Measurements from ENCODE around the gene ABHD17A. TPM values are rescaled to one million over a fixed set of nuclear protein-coding genes. Genes with fewer than 3 reads are reported as not detected.
A peak's percentile ranks its signal among the peaks of the same experiment; 100 is the strongest.

ABHD17A gene
- total and polyA plus RNA-seq, 8 donors: 21.1 to 71.0 (median 25.6) TPM

DNA sequence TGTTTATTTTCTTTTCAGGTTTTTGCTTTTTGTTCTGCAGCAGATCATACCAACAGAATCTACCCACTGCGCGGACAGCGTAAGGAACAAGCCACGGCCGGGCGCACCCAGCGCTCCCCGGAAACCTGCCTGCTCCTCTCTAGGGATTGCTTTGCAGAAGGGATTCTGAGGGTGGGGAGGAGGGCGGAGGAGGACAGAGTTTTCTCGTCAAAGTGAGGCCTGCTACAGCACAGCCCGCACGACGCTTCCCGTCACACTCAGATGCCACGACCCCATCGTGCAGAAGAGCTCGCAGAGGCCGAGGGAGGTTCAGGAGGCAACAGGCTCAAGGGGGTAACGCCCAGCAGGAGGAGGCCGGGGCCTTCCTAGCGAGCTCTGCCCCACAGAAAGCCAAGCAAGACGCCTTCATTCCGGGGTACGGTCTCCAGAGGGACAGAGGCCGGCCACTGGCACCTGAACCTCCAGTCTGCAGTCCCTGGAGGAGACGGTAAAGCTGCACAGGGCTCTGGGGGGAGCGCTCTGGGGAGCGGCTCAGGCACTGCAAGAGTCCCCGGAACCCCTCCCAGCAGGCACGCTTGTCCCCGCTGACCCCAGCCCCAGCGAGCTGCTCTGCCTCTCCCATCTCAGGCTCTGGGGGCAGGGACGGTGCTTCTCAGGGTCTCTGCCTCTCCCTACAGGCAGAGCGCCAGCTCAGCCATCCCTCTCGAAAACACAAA, 43.9 kb downstream of the ABHD17A start:
- Histone ChIP-seq H3K4me3 (no peak overlapping the region), H3K36me3 (no peaks in the 10 kb centered on the region), H3K27ac (no peak overlapping the region), H3K27me3 (no peaks in the 10 kb centered on the region), H3K9me3 (no peaks in the 10 kb centered on the region), H3K4me1 (peaks cover 13 to 14% (median 13%) of the 10 kb centered on the region in 3 donors)
- ATAC-seq (no peak), FAIRE-seq (no peak), DNase-seq (peak in 1 of 6 donors; percentile 24)
- TF ChIP-seq, protein P1, sequence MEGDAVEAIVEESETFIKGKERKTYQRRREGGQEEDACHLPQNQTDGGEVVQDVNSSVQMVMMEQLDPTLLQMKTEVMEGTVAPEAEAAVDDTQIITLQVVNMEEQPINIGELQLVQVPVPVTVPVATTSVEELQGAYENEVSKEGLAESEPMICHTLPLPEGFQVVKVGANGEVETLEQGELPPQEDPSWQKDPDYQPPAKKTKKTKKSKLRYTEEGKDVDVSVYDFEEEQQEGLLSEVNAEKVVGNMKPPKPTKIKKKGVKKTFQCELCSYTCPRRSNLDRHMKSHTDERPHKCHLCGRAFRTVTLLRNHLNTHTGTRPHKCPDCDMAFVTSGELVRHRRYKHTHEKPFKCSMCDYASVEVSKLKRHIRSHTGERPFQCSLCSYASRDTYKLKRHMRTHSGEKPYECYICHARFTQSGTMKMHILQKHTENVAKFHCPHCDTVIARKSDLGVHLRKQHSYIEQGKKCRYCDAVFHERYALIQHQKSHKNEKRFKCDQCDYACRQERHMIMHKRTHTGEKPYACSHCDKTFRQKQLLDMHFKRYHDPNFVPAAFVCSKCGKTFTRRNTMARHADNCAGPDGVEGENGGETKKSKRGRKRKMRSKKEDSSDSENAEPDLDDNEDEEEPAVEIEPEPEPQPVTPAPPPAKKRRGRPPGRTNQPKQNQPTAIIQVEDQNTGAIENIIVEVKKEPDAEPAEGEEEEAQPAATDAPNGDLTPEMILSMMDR (IDR thresholded peaks at IDR 0.05): no peak
- 83% methylated on average over 35 of the region's 35 CpGs for WGBS, 2 donors
- intact Hi-C loops (cut with DNase I): no loop called here

DNA sequence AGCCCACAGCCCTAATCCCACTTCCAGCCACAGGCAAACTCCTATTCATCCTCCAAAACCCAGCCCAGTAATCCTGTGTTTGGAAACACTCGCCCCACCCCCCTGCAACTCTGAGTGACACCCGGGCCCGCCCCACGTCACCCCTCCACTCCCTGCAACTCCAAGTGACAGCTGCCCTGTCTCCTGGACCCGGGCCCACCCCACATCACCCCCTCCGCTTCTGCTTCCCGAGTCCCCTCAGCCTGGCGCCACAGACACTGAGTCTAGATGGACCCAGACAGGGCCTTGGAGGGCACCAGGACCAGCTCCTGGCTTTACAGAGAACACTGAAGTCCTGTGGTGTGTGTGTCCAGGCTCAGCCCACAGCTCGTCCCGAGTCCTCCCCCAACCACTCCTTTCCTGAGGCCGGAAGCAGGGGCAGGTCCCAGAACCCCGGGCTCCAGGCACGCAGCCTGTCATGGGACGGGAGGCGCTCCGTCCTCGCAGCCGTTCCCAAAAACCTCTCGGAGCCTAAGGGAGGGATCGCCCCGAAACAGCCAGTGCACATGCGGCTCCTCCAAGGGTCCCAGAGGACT, 44.7 kb downstream of the ABHD17A start:
- FAIRE-seq (no peak), DNase-seq (peak in 1 of 6 donors; percentile 31), ATAC-seq (peak in 2 of 4 donors; percentile 11 to 31)
- Histone ChIP-seq H3K9me3 (no peaks in the 10 kb centered on the region), H3K4me1 (peaks cover 7 to 8% (median 7%) of the 10 kb centered on the region in 3 donors), H3K27me3 (no peaks in the 10 kb centered on the region), H3K36me3 (no peaks in the 10 kb centered on the region), H3K27ac (no peak overlapping the region), H3K4me3 (no peak overlapping the region)
- 83 to 87% methylated on average over 18 to 22 of the region's 22 CpGs for WGBS, 2 donors
- TF ChIP-seq, protein P1 (IDR thresholded peaks at IDR 0.05): no peak
- intact Hi-C loops (cut with DNase I): no loop called here

DNA sequence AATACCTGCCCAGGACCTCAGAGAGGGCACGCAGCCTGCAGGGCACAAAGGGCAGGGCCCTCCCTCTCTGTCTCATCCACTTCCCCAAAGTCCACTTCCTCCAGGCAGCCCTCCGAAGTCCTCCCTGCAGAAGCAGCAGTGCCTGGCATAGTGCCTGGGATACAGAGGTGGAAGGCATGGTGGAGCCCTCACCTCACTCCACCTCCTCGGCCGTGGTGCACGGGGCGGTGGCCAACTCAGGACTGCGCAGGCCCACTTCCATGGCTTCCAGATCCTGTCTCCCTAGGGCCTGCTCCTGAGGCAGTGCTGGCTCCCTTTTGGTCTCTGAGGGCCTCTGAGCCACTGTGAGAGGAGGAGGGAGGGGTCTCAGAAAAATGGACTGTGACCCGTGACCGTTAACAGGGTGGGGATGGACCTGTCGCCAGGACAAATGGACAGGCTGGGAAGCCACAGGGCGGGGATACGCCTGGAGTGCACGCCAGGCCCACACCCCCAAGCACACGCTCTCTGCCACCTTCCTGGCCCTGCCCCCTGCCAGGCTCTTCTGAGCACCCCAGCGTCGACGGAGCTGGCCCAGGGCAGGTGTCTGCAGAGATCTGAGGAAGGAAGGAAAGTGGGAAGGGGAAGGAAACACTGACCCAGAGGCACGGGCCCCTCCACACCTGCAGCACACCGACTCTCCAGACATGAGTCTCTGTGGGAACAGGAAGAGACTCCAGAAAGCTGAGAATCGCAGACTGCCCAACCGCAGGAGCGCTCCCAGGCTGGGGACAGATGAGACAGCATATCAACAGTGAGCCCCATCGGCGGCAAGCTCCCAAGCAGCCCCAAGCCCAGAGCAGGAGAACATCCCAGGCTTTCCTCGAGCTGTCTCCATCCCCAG, 45.4 kb downstream of the ABHD17A start:
- Histone ChIP-seq H3K27ac (no peak overlapping the region), H3K4me3 (no peak overlapping the region), H3K36me3 (no peaks in the 10 kb centered on the region), H3K9me3 (no peaks in the 10 kb centered on the region), H3K27me3 (no peaks in the 10 kb centered on the region), H3K4me1 (peaks cover 0 to 7% (median 3%) of the 10 kb centered on the region in 3 donors)
- peak in 1 of 6 donors; percentile 37 for DNase-seq
- TF ChIP-seq, protein P1 (IDR thresholded peaks at IDR 0.05): no peak
- WGBS, 2 donors: 81 to 87% methylated on average over 25 of the region's 25 CpGs
- no peak for FAIRE-seq
- intact Hi-C loops (cut with DNase I): no loop called here
- ATAC-seq: no peak

DNA sequence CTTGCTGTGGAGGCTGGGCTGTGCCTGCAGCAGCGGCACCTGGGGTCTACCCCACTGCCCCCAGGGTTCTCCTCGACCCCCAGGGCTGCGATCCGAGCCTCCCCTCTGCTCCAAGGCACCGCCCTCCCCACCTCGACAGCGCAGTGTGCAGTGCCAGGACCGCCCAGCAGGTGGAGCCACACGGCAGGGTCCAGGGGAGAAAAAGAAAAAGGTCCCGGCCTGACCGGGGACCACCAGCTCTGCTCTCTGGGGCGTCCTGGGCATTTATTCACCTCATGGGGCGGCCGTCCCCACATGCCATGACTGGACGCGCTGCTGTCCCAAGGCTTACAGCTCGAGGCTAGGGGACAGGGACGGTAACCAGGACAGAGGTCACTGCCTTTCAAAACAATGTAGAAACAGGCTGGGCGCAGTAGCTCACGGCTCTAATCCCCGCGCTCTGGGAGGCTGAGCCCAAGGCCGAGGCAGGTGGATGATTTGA, 47.6 kb downstream of the ABHD17A start:
- H3K9me3 ChIP-seq: no peaks in the 10 kb centered on the region
- no peak overlapping the region for H3K4me3 ChIP-seq
- peaks cover 0 to 8% (median 7%) of the 10 kb centered on the region in 3 donors for H3K4me1 ChIP-seq
- FAIRE-seq: no peak
- no peaks in the 10 kb centered on the region for H3K36me3 ChIP-seq
- no peaks in the 10 kb centered on the region for H3K27me3 ChIP-seq
- no peak overlapping the region for H3K27ac ChIP-seq
- peak in 3 of 6 donors; percentile 50 to 84 (median 58) for DNase-seq
- intact Hi-C loops (cut with DNase I): no loop called here
- TF ChIP-seq, protein P1 (IDR thresholded peaks at IDR 0.05): peak; percentile 75 to 91 (median 84)
- ATAC-seq: peak; percentile 41 to 67 (median 63)
- WGBS, 2 donors: 21 to 22% methylated on average over 23 of the region's 23 CpGs

Measured in pancreas (tissue), 10 donors.